GM18511 (cell line): ENCODE measurements around the gene IGFBP2.
"Not testable (repeated sequence)": the region's sequence is repeated elsewhere in the genome, so short reads cannot be mapped to it uniquely, and the experiment has no call there.

Experiments
- ATAC-seq: cut with Tn5 transposase; IDR thresholded peaks from one replicate; pipeline ENCODE4 v1.9.1; 2021; ENCODE audit warnings: mild to moderate bottlenecking, moderate library complexity; ENCODE audit not compliant: unreplicated experiment

The IGFBP2 gene, protein sequence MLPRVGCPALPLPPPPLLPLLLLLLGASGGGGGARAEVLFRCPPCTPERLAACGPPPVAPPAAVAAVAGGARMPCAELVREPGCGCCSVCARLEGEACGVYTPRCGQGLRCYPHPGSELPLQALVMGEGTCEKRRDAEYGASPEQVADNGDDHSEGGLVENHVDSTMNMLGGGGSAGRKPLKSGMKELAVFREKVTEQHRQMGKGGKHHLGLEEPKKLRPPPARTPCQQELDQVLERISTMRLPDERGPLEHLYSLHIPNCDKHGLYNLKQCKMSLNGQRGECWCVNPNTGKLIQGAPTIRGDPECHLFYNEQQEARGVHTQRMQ

GRCh38 chr2:216632952-216633615, at the start of gene IGFBP2:
Gene IGFBP2, plus strand, starts transcription at chr2:216633420. Its CDS starts 104 bp downstream, at chr2:216633524.
- ATAC-seq, result peak; percentile 44

DNA sequence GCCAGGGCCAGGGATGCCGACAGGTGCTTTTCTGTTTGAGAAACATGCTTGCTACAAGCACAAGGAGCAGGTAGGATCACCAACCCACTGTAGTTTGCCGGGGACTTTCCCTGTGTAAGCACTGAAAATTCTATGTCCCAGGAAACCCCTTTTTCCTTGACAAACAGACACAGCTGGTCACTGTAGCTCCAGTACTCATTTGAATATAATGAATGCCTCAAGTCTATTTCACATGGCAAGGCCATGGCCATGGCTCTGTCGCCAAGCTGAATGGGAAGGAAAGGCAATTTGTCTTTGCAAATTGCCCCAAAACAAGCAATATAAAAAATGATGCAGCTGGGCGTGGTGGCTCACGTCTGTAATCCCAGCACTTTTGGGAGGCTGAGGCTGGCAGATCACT, 49.6 kb upstream of the IGFBP2 start:
- no peak for ATAC-seq

GRCh38 chr2:216584112-216584511, 49.1 kb upstream of the IGFBP2 start:
- no peak for ATAC-seq

- no peak for ATAC-seq
These were observed 47.8 kb upstream of the IGFBP2 start for GRCh38 chr2:216585441-216585840.

DNA sequence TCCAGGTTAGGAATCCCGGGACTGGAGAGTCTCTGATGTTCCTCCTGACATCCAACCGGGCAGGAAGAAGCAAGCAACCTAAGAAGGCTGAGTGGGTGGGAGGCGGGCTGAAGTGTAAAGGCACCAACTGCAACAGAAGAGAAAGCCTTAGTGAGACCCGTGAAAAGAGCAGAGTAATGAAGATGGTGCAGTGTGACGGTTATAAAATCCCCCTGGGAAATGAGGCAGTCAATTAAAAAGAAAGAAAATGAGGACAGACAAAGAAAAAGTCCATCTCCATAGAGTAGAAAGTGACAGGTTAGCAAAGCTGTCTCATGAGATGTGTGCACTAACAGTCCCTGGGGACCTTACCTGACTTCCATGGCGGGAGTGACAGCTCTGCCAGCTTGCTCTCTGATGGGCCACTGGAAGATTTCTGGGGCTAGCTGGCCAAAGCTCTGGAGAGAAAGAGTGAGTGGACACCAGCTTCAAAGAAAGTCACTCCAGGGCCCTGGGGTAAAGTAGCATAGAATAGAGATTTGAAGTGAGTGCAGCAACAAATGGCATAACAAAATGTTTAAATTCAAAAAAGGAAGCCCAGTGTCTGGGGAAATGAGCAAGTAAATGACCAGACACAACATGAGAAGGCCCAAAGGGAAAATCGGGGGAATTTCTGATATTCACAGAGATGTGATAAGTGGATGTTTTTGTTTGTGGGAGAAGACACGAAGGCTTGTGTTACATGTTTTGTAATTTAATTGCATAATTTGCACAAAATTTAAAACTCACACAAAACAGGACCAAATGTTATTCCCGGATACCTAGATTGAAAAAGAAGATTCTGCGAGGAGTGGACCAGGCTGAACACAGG, 44.1 kb upstream of the IGFBP2 start:
- no peak for ATAC-seq

- ATAC-seq, result no peak
These were observed 43.4 kb upstream of the IGFBP2 start for GRCh38 chr2:216589791-216590190.

DNA sequence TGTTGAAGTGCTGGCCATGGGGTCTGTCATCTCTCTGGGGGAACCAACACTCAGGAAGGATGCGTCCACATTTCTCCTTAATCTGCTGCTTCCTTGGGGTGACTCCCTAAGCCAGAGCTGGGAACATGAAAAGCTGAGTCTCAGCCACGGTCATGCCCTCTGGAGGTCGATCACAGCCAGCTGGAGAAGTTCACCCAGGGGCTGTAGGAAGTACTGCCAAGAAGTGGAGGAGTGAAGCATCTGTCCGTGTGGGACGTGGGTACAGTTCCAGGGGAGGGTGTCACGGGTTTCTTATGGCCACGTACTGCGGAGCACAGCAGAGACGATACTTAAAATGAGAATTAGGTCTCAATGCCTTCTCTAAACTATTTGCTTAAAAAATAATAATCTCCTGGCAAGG, 42.4 kb upstream of the IGFBP2 start:
- ATAC-seq, result no peak

DNA sequence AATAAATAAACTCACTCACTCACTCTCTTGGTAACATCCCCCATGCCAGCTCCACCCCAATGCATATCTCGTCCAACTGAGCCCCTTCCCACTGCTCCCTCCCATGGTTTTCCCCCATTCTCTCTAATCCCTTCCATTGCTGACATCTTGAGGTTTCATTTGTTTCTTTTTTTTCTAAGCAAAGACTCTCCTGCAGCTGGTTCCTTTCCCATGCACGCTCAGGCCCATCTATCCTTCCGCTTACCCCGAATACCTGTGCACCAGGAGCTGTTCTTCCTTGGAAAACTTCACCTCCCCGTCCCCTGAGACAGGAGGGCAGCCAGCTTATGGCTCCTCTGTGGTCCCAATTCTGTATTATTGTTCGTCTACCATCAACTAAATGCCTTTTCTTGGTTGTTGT, 41.7 kb upstream of the IGFBP2 start:
- ATAC-seq, result no peak

- ATAC-seq, result no peak
These were observed 39.1 kb upstream of the IGFBP2 start for GRCh38 chr2:216594081-216594480.

DNA sequence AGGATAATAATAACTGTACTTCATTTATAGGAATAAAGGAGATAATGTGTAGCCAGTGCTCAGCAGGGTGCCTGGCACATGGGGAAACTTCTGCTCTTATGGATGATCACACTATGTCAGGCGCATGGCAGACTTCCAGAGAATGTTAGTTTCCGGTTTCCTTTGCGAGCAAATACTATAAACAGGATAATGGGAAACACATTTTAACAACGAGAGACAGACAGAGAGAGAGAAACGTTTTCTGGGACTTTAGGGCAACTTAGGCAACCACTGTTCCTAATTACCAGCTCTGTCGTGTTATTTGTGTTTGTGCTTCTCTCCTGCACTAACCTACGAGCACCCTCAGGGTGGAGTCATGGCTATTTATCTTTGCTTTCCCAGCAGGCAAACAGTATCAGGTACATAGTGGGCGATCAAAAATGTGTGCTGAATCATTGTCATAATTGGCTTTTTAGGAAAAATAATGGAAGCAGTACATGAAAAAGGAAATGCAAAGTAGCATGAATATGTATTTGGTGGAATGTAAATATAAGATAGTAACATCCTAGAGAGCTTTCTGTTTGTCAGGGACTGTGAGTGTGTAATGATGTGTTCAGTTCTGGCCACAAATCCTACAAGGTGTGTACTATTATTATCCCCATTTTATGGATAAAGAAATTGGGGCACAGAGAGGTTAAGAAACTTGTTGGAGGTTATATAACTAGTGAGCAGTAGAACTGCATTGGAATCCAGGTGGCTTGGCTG, 36.8 kb upstream of the IGFBP2 start:
- ATAC-seq, result no peak

DNA sequence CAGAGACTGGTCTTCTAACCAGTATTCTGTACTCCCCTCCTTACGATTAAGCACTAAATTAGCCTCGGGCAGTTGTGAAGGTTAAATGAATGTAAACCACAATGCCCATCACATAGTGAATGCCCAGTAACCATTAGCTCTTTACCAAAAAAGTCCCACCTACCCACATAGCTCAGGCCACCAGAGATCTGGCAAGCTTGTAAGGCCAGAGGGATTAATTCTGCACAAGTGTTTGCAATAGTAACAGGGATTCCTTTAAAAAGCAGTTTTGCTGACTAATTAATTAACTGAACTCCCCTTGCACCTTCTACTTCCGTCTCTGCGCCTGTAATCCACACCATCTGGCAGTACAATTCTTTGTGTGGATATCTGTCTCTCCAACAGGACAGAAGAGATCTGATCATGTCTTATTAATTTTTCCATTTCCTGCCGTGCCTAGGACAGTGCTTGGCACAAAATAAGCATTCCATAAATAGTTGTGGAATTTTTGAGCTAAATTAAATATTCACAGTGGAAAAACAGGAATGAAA, 36.2 kb upstream of the IGFBP2 start:
- ATAC-seq, result no peak

- ATAC-seq, result not testable (repeated sequence)
These were observed 35.4 kb upstream of the IGFBP2 start for GRCh38 chr2:216597825-216598224.

- ATAC-seq, result no peak
These were observed 31.4 kb upstream of the IGFBP2 start for GRCh38 chr2:216601632-216602409.

GRCh38 chr2:216603010-216603883, 30.0 kb upstream of the IGFBP2 start:
- ATAC-seq, result no peak

GRCh38 chr2:216603884-216604245, 29.4 kb upstream of the IGFBP2 start:
- no peak for ATAC-seq

DNA sequence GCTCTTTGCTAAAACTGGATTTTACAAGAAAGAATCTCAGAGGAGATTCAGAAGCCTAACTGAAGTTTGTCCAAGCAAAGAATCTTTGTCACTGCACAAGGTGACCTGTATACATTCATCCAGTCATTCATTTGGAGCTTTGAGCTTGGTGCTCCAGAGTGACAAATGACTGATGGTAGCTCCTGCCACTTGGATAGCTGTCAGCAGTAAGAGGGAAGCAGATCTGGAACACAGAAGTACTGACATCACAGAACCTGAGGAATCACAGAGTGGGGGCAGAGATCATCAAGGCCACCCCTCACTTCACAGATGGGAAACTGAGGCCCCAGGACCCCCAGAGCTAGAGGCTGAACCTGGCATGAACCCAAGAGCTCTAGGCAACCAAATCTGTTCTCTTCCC, 28.8 kb upstream of the IGFBP2 start:
- ATAC-seq, result no peak

GRCh38 chr2:216606551-216607276, 26.5 kb upstream of the IGFBP2 start:
- ATAC-seq, result peak; percentile 97

- ATAC-seq, result no peak
These were observed 26.0 kb upstream of the IGFBP2 start for GRCh38 chr2:216607277-216607560.

- no peak for ATAC-seq
These were observed 24.7 kb upstream of the IGFBP2 start for GRCh38 chr2:216608525-216608924.
